Thoracic aorta (tissue), 2 donors: Measurements from ENCODE around the gene ENOX2. TPM values are rescaled to one million over a fixed set of nuclear protein-coding genes. Genes with fewer than 3 reads are reported as not detected.

Experiments
- ATAC-seq: fragments of 150-250 bp; one replicate; pipeline ENCODE4 v1.8.0; 2017; ENCODE audit warnings: low read depth; ENCODE audit not compliant: insufficient number of reproducible peaks, low FRiP score
- DNase-seq: peaks from one replicate; pipeline ENCODE4 v3.0.0-alpha.2; 2020; ENCODE audit warnings: low spot score
- H3K27ac ChIP-seq, 2 donors: fragments of 200-600 bp; sonication (generic); 1 replicate in 1 of 2; 2 replicates in 1 of 2; pipeline ENCODE4 v1.5.1; 2016; ENCODE audit warnings: mild to moderate bottlenecking in 2 of 2, moderate library complexity in 2 of 2
- H3K27me3 ChIP-seq: fragments of 200-600 bp; sonication (generic); replicated peaks from 2 replicates; pipeline ENCODE4 v1.6.0; 2016; ENCODE audit warnings: mild to moderate bottlenecking; ENCODE audit not compliant: insufficient read depth
- H3K36me3 ChIP-seq: fragments of 200-600 bp; sonication (generic); one replicate; pipeline ENCODE4 v1.5.1; 2016
- H3K4me1 ChIP-seq, 2 donors: fragments of 200-600 bp; sonication (generic); 1 replicate in 1 of 2; 2 replicates in 1 of 2; pipeline versions ENCODE4 v1.5.1 to v1.6.0; 2016; ENCODE audit warnings: low read depth in 2 of 2, mild to moderate bottlenecking in 1 of 2; ENCODE audit not compliant: control insufficient read depth in 1 of 2
- H3K4me3 ChIP-seq: fragments of 200-600 bp; sonication (generic); 2 replicates; pipeline ENCODE4 v1.5.1; 2016; ENCODE audit warnings: mild to moderate bottlenecking
- H3K9me3 ChIP-seq: fragments of 200-600 bp; sonication (generic); 2 replicates; pipeline ENCODE4 v1.5.1; 2016
- CTCF ChIP-seq: fragments of 200-600 bp; sonication (generic); IDR thresholded peaks from one replicate; pipeline ENCODE4 v1.5.1; 2019; ENCODE audit warnings: antibody characterized with exemption
- total RNA-seq, 2 donors: library from RNA; depleted of rRNA; stranded (reverse); fragments of >200 nt; gene quantifications; one replicate each; pipeline versions ENCODE4 v1.1.0 to v1.2.3, GENCODE V29; 2016

ENOX2 gene
- total RNA-seq, 2 donors from 2014 or later, result 17.9 to 28.7 TPM

DNA sequence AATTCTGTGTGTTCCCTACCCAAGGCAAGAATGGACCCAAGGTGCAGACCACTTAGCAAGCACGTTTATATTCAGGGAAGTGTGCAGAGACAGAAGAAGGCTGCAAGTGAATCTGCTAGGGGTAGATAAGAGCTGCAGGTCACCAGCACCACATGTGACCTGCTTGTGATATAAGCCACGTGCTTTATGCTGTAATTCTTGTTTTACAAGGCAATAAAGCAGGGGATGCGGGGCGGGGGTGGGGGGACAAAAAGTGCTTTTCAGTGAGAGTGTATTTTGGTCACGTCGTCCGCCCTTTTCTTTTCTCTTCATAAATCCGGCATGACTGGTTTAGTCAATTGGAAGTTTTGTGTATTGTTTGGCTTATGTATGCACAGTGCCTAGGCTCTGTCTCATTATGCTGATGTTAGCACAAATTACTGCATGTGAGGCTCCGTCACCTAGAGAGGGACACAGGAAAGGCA is 308.5 kb downstream of the ENOX2 start:
- no peak overlapping the region for H3K27ac ChIP-seq
- no peak overlapping the region for H3K4me3 ChIP-seq
- TF ChIP-seq CTCF, result no peak
- no peak for ATAC-seq
- H3K27me3 ChIP-seq, result no peaks in the 10 kb centered on the region
- no peak for DNase-seq
- no peaks in the 10 kb centered on the region for H3K4me1 ChIP-seq
- H3K9me3 ChIP-seq, result no peaks in the 10 kb centered on the region
- no peaks in the 10 kb centered on the region for H3K36me3 ChIP-seq

GRCh38 chrX:130593911-130594310 is 309.1 kb downstream of the ENOX2 start:
- no peak for TF ChIP-seq CTCF
- Histone ChIP-seq H3K9me3 (no peaks in the 10 kb centered on the region), H3K27ac (no peak overlapping the region), H3K27me3 (no peaks in the 10 kb centered on the region), H3K4me1 (no peaks in the 10 kb centered on the region), H3K4me3 (no peak overlapping the region), H3K36me3 (no peaks in the 10 kb centered on the region)
- DNase-seq (no peak), ATAC-seq (no peak)

DNA sequence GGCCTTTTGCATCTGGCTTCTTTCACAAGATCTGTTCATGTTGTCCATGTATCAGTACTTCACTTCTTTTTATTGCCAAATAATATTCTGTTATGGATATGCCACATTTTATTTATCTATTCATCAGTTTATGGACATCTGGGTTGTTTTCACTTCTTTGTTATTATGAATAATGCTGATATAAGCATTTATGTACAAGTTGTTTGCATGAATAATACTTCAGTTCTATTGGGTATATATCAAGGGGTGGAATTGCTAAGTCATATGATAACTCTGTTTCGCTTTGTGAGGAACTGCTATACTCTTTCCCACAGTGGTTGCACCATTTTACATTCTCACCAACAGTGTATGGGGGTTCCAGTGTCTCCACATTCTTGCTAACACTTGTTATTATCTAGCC is 310.8 kb downstream of the ENOX2 start:
- Histone ChIP-seq H3K27ac (no peak overlapping the region), H3K4me1 (no peaks in the 10 kb centered on the region), H3K4me3 (no peak overlapping the region), H3K9me3 (no peaks in the 10 kb centered on the region), H3K36me3 (no peaks in the 10 kb centered on the region), H3K27me3 (no peaks in the 10 kb centered on the region)
- TF ChIP-seq CTCF, result no peak
- DNase-seq, result no peak
- ATAC-seq, result no peak

GRCh38 chrX:130578906-130579305 is 324.1 kb downstream of the ENOX2 start:
- H3K27me3 ChIP-seq, result no peaks in the 10 kb centered on the region
- no peaks in the 10 kb centered on the region for H3K4me1 ChIP-seq
- no peaks in the 10 kb centered on the region for H3K9me3 ChIP-seq
- ATAC-seq (no peak), DNase-seq (no peak)
- no peaks in the 10 kb centered on the region for H3K36me3 ChIP-seq
- no peak overlapping the region for H3K27ac ChIP-seq
- H3K4me3 ChIP-seq, result no peak overlapping the region
- no peak for TF ChIP-seq CTCF

GRCh38 chrX:130577431-130577830 is 325.6 kb downstream of the ENOX2 start:
- TF ChIP-seq CTCF, result no peak
- H3K4me3 ChIP-seq, result no peak overlapping the region
- H3K9me3 ChIP-seq, result no peaks in the 10 kb centered on the region
- no peaks in the 10 kb centered on the region for H3K36me3 ChIP-seq
- no peak overlapping the region for H3K27ac ChIP-seq
- no peak for DNase-seq
- no peak for ATAC-seq
- no peaks in the 10 kb centered on the region for H3K27me3 ChIP-seq
- H3K4me1 ChIP-seq, result no peaks in the 10 kb centered on the region
